Panc1 (cell line): ENCODE measurements around the gene TMEM184C. TPM values are rescaled to one million over a fixed set of nuclear protein-coding genes. Genes with fewer than 3 reads are reported as not detected.

Experiments used
- ATAC-seq: fragments of 200-7000 bp; cut with Tn5 transposase; 2 replicates; pipeline ENCODE4 v1.9.1; 2020; ENCODE audit warnings: mild to moderate bottlenecking, moderate library complexity
- BruUV-seq: library from RNA; stranded (reverse); fragments of 400-500 nt; replicated peaks from 2 replicates; lab custom pipeline; 2021; lab: Mats Ljungman, UMichigan
- CTCF ChIA-PET: fragments of 300-600 bp; sonication (Branson Sonifier 250); formaldehyde crosslinking; loops from one replicate; lab custom pipeline; 2022; ENCODE audit warnings: antibody characterized with exemption; lab: Charles Lee
- POLR2A ChIA-PET: fragments of 300-600 bp; sonication (Branson Sonifier 250); formaldehyde crosslinking; loops from one replicate; lab custom pipeline; 2022; ENCODE audit warnings: antibody characterized with exemption; lab: Charles Lee
- DNase-seq: peaks from one replicate; pipeline ENCODE4 v3.0.0-alpha.2; 2010; ENCODE audit warnings: low read depth, low spot score
- H3K27ac ChIP-seq: 2 replicates; pipeline ENCODE4 v1.5.1; 2011; ENCODE audit warnings: mild to moderate bottlenecking, low read length, inconsistent platforms
- H3K27me3 ChIP-seq: fragments of 200-500 bp; sonication (Bioruptor generic); 2 replicates; pipeline ENCODE4 v1.6.0; 2014; ENCODE audit warnings: low read length, inconsistent platforms; ENCODE audit not compliant: control insufficient read depth, insufficient read depth
- H3K36me3 ChIP-seq: fragments of 200-500 bp; sonication (Bioruptor generic); 2 replicates; pipeline ENCODE4 v1.5.1; 2014; ENCODE audit warnings: inconsistent platforms, mild to moderate bottlenecking, low read length, moderate library complexity; ENCODE audit not compliant: control insufficient read depth, insufficient read depth
- H3K4me1 ChIP-seq: 2 replicates; pipeline ENCODE4 v1.5.1; 2011; ENCODE audit warnings: inconsistent platforms, mild to moderate bottlenecking, low read length, moderate library complexity; ENCODE audit not compliant: control insufficient read depth, insufficient read depth
- H3K4me3 ChIP-seq, 2 experiments: 2 replicates each; pipeline ENCODE4 v1.5.1; 2011 to 2012; ENCODE audit warnings: low read depth in 2 of 2, low read length in 2 of 2, mild to moderate bottlenecking in 2 of 2, inconsistent platforms in 1 of 2, moderate library complexity in 1 of 2
- H3K9me3 ChIP-seq: fragments of 200-500 bp; sonication (Bioruptor generic); 2 replicates; pipeline ENCODE4 v1.5.1; 2014; ENCODE audit warnings: low read depth, mild to moderate bottlenecking, inconsistent platforms, low read length, moderate library complexity; ENCODE audit not compliant: control insufficient read depth, insufficient read depth
- CTCF ChIP-seq: fragments of 450-650 bp; IDR thresholded peaks from 2 replicates; pipeline ENCODE4 v1.5.1; 2017; ENCODE audit warnings: mild to moderate bottlenecking
- POLR2AphosphoS5 ChIP-seq: IDR thresholded peaks from 2 replicates; pipeline ENCODE4 v1.6.1; 2012; ENCODE audit warnings: mild to moderate bottlenecking, low read depth, low read length, moderate library complexity
- SIN3A ChIP-seq: IDR thresholded peaks from 2 replicates; pipeline ENCODE4 v1.6.1; 2012; ENCODE audit warnings: low read depth, mild to moderate bottlenecking, low read length, moderate library complexity, borderline replicate concordance; ENCODE audit not compliant: insufficient read depth
- TCF7L2 ChIP-seq: IDR thresholded peaks from 2 replicates; pipeline ENCODE4 v1.6.1; 2011; ENCODE audit warnings: mild to moderate bottlenecking, low read depth, low read length, inconsistent platforms
- in situ Hi-C: cut with HindIII; loops from 2 replicates; pipeline ENCODE4 v1.10.0; 2016; ENCODE audit warnings: low sequenced_read_pairs, low pct_unique_long_range_greater_than_20kb
- intact Hi-C: fragments of 100-400 bp; cut with micrococcal nuclease; formaldehyde crosslinking; loops from one replicate; pipeline ENCODE4 v1.10.0; 2022; ENCODE audit not compliant: unreplicated experiment
- total RNA-seq: library from RNA; stranded (reverse); gene quantifications from one replicate; pipeline ENCODE4 v1.2.1, GENCODE V29; 2021; ENCODE audit not compliant: unreplicated experiment
- TF ChIP-seq, protein P1 (sequence below), 2 experiments: IDR thresholded peaks; 2 replicates each; pipeline ENCODE4 v1.6.1; 2011 to 2012; ENCODE audit warnings: low read depth in 2 of 2, control low read depth in 1 of 2, low read length in 1 of 2, mild to moderate bottlenecking in 1 of 2, moderate library complexity in 1 of 2; ENCODE audit not compliant: insufficient read depth in 1 of 2

TMEM184C gene
- total RNA-seq, 1 experiment from 2014 or later: 26.5 TPM

GRCh38 chr4:147655639-147656038 lies 38.4 kb downstream of the TMEM184C start:
- Histone ChIP-seq H3K36me3 (no peaks in the 10 kb centered on the region; the same call in 1 of the 2 replicates), H3K9me3 (no peaks in the 10 kb centered on the region), H3K4me3 (no peak overlapping the region), H3K4me1 (no peaks in the 10 kb centered on the region), H3K27me3 (no peaks in the 10 kb centered on the region), H3K27ac (no peak overlapping the region)
- BruUV-seq: no TSS peak
- in situ Hi-C loops: no loop called here
- ChIA-PET CTCF (no interaction called here), POLR2A (no interaction called here)
- intact Hi-C loops: no loop called here
- TF ChIP-seq CTCF (no peak), POLR2AphosphoS5 (no peak), TCF7L2 (no peak), SIN3A (no peak)
- TF ChIP-seq, protein P1, sequence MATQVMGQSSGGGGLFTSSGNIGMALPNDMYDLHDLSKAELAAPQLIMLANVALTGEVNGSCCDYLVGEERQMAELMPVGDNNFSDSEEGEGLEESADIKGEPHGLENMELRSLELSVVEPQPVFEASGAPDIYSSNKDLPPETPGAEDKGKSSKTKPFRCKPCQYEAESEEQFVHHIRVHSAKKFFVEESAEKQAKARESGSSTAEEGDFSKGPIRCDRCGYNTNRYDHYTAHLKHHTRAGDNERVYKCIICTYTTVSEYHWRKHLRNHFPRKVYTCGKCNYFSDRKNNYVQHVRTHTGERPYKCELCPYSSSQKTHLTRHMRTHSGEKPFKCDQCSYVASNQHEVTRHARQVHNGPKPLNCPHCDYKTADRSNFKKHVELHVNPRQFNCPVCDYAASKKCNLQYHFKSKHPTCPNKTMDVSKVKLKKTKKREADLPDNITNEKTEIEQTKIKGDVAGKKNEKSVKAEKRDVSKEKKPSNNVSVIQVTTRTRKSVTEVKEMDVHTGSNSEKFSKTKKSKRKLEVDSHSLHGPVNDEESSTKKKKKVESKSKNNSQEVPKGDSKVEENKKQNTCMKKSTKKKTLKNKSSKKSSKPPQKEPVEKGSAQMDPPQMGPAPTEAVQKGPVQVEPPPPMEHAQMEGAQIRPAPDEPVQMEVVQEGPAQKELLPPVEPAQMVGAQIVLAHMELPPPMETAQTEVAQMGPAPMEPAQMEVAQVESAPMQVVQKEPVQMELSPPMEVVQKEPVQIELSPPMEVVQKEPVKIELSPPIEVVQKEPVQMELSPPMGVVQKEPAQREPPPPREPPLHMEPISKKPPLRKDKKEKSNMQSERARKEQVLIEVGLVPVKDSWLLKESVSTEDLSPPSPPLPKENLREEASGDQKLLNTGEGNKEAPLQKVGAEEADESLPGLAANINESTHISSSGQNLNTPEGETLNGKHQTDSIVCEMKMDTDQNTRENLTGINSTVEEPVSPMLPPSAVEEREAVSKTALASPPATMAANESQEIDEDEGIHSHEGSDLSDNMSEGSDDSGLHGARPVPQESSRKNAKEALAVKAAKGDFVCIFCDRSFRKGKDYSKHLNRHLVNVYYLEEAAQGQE (IDR thresholded peaks at IDR 0.05; ENCODE audit: insufficient read depth in 1 of 2, low read depth in 2 of 2, low read length in 1 of 2): no peak
- DNase-seq (no peak), ATAC-seq (no peak)

GRCh38 chr4:147658501-147658900 lies 41.3 kb downstream of the TMEM184C start:
- POLR2A ChIA-PET: no interaction called here
- no TSS peak for BruUV-seq
- DNase-seq (no peak), ATAC-seq (no peak)
- CTCF ChIA-PET: no interaction called here
- in situ Hi-C loops (no loop called here), intact Hi-C loops (no loop called here)
- TF ChIP-seq TCF7L2 (no peak), POLR2AphosphoS5 (no peak), SIN3A (no peak), CTCF (no peak)
- TF ChIP-seq, protein P1 (IDR thresholded peaks at IDR 0.05; ENCODE audit: insufficient read depth in 1 of 2, low read depth in 2 of 2, low read length in 1 of 2): no peak
- Histone ChIP-seq H3K27me3 (no peaks in the 10 kb centered on the region), H3K4me1 (no peaks in the 10 kb centered on the region), H3K36me3 (no peaks in the 10 kb centered on the region; the same call in 1 of the 2 replicates), H3K4me3 (no peak overlapping the region), H3K9me3 (no peaks in the 10 kb centered on the region), H3K27ac (no peak overlapping the region)
